ENCODE results near the gene MAP4K3.

DNA sequence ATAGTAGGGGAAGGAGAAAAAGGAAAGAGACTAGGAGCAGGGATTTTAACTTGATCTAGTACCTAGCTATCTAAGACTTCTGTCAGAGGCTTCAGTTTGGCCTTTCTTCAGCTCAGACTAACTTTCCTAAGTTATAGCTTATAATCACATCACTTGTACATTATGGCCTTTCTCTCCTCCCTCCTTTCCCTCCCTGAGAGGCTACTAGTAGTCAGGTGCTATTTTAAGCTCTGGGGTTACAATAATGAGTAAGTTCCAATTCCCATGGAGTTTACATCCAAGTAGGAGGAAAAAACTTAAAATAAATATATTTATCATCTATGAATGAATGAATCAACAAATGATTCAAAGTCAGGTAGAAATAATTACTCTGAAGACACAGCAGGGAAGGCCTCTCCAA is 102.6 kb downstream of the MAP4K3 start:
- TF ChIP-seq CTCF (IDR thresholded peaks at IDR 0.05 in 2 of 3, conservative IDR thresholded peaks at IDR 0.05 in 1 of 3; ENCODE audit: control insufficient read depth in 2 of 3, extremely low read depth in 1 of 3, insufficient read depth in 1 of 3, low read depth in 3 of 3, low read length in 3 of 3), result no peak
- no peak for TF ChIP-seq POLR2A (IDR thresholded peaks at IDR 0.05; ENCODE audit: low read depth, low read length)
- TF ChIP-seq PML (IDR thresholded peaks at IDR 0.05; ENCODE audit: low read length), result no peak
- TF ChIP-seq MEF2A (IDR thresholded peaks at IDR 0.05; ENCODE audit: insufficient read depth, low read depth, low read length), result no peak
- TF ChIP-seq ZNF217 (IDR thresholded peaks at IDR 0.05), result no peak
- no peak for TF ChIP-seq TAF1 (IDR thresholded peaks at IDR 0.05; ENCODE audit: borderline replicate concordance, low read depth, low read length)
- TF ChIP-seq CUX1 (IDR thresholded peaks at IDR 0.05; ENCODE audit: insufficient replicate concordance, low read depth, low read length), result no peak
- TF ChIP-seq EP300 (IDR thresholded peaks at IDR 0.05; ENCODE audit: borderline replicate concordance in 1 of 2, control insufficient read depth in 1 of 2, low read depth in 2 of 2, low read length in 2 of 2), result no peak
- no peak for TF ChIP-seq BCL3 (IDR thresholded peaks at IDR 0.05; ENCODE audit: borderline replicate concordance, insufficient read depth, low read depth, low read length, poor library complexity, severe bottlenecking)
